T-helper 2 cell treated with Interferon-gamma antibody and Interleukin-4, amounts not matched to agents 100 ng/mL and 5 ng/mL, for 36 hours (primary cell): Measurements from ENCODE around the gene HBM. TPM values are rescaled to one million over a fixed set of nuclear protein-coding genes. Genes with fewer than 3 reads are reported as not detected.
"Not testable (repeated sequence)": the region's sequence is repeated elsewhere in the genome, so short reads cannot be mapped to it uniquely, and the experiment has no call there.

Experiments used
- intact Hi-C: fragments of 100-400 bp; cut with micrococcal nuclease; formaldehyde crosslinking; loops from one replicate; pipeline ENCODE4 v1.15.1; 2023
- total RNA-seq: library from RNA; stranded (reverse); gene quantifications from 2 replicates; pipeline ENCODE4 v1.2.3, GENCODE V29; 2022

HBM gene
- total RNA-seq, result not detected in 2 replicates

- intact Hi-C loops, result no loop called here
Observed at GRCh38 chr16:165539-166374, at the start of gene HBM. Gene HBM, plus strand, starts transcription at chr16:165978. Its CDS starts 20 bp downstream, at chr16:165998.

GRCh38 chr16:116015-116414 is 49.8 kb upstream of the HBM start:
- intact Hi-C loops, result loop anchor here (2.0 kb wide), 1 partner anchor 65 kb away; the partner anchor contains the start of gene HBQ1

GRCh38 chr16:117379-118365 is 48.1 kb upstream of the HBM start:
- intact Hi-C loops, result loop anchor here (1.0 to 2.0 kb wide), 2 partner anchors 63 to 245 kb away; partner anchors contain the start of gene HBQ1

- intact Hi-C loops, result no loop called here
Observed at GRCh38 chr16:118857-119256, 46.9 kb upstream of the HBM start.

GRCh38 chr16:119295-119694 is 46.5 kb upstream of the HBM start:
- intact Hi-C loops, result no loop called here

- intact Hi-C loops, result no loop called here
Observed at GRCh38 chr16:119835-120491, 45.8 kb upstream of the HBM start.

- intact Hi-C loops, result no loop called here
Observed at GRCh38 chr16:120756-121155, 45.0 kb upstream of the HBM start.

GRCh38 chr16:122361-122760 is 43.4 kb upstream of the HBM start:
- intact Hi-C loops, result no loop called here

- intact Hi-C loops, result not testable (repeated sequence)
Observed at GRCh38 chr16:123558-124350, 42.0 kb upstream of the HBM start.

GRCh38 chr16:125011-125410 is 40.8 kb upstream of the HBM start:
- intact Hi-C loops, result no loop called here

GRCh38 chr16:129075-129474 is 36.7 kb upstream of the HBM start:
- intact Hi-C loops, result no loop called here

GRCh38 chr16:130533-131173 is 35.1 kb upstream of the HBM start:
- intact Hi-C loops, result no loop called here

GRCh38 chr16:132120-132519 is 33.7 kb upstream of the HBM start:
- intact Hi-C loops, result no loop called here

GRCh38 chr16:133716-134115 is 32.1 kb upstream of the HBM start:
- intact Hi-C loops, result no loop called here

- intact Hi-C loops, result loop anchor here (1.0 kb wide), 1 partner anchor 85 kb away; the partner anchor contains the start of genes POLR3K and SNRNP25
Observed at GRCh38 chr16:138049-138417, 27.7 kb upstream of the HBM start.

- intact Hi-C loops, result no loop called here
Observed at GRCh38 chr16:140175-140857, 25.5 kb upstream of the HBM start.

GRCh38 chr16:142405-142967 is 23.3 kb upstream of the HBM start:
- intact Hi-C loops, result no loop called here

GRCh38 chr16:143047-143446 is 22.7 kb upstream of the HBM start:
- intact Hi-C loops, result no loop called here

GRCh38 chr16:143456-143855 is 22.3 kb upstream of the HBM start:
- intact Hi-C loops, result no loop called here
